Measurements from ENCODE around the gene ZC3H4. TPM values are rescaled to one million over a fixed set of nuclear protein-coding genes. Genes with fewer than 3 reads are reported as not detected.

ZC3H4 gene
- total RNA-seq (10 to 100 TPM in 1 of 2 donors, 1 to 10 TPM in 1; 7.7 to 11.8 TPM), polyA plus RNA-seq (1 to 10 TPM; 2.9 to 4.8 TPM)

DNA sequence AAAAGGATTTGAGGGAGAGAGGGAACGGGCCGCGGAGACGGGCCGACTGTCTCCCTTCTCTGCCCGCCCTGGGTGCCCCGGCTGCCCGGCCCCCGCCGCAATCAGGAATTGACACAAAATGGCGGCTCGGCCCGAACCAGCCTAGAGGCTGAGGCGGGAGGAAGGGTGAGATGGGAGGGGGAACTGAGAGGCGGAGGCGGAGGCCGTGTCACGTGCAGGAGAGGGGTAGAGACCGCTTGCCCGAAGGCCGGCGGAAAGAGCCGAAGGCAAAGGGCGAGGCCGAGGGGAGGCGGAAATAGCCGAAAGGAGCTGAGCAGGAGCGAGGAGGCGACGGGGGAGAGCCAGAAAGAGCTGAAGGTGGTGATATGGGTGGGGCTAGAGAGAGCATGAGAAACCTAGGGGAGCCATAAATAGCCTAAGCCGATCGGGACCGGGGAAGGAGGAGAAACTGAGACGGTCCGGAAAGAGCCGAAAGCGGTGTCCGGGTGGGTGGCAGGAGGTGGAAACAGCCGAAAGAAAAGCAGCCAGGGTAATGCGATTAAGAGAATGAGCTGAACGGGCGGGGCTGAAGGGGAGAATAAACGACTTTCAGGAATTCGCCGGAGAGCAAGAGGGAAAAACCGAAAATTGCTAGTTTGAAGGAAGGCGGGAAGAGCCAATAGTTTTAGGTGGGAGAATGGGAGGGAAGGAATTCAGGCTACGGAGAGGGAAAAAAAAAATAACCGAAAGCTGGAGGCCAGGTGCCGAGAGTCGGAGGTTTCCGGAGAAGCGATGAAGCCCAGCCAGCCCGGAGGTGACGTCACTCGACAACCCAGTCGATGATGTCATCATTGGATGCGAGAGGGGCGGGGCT, at the start of gene ZC3H4:
ZC3H4 (minus strand) TSS at position 780 of the 853 bp plus-strand sequence. CDS start 1,192 bp downstream, outside the sequence.
- Histone ChIP-seq H3K4me1 (ENCODE audit: control insufficient read depth in 4 of 4, insufficient read depth in 4 of 4, low read length in 3 of 4) (peaks cover 0 to 22% (median 8%) of the 10 kb centered on the region in 4 donors), H3K36me3 (ENCODE audit: control insufficient read depth in 4 of 4, insufficient read depth in 3 of 4, low read depth in 1 of 4, low read length in 3 of 4) (peaks cover 0 to 4% (median 2%) of the 10 kb centered on the region in 4 donors), H3K27ac (ENCODE audit: low read depth in 1 of 2, low read length in 2 of 2) (peak within 1 kb of the TSS; percentile 99), H3K27me3 (ENCODE audit: control insufficient read depth in 4 of 4, insufficient read depth in 4 of 4, low read length in 3 of 4) (no peaks in the 10 kb centered on the region), H3K9me3 (ENCODE audit: control insufficient read depth in 4 of 4, low read length in 3 of 4) (no peaks in the 10 kb centered on the region), H3K9ac (ENCODE audit: low read depth in 1 of 2, low read length in 2 of 2) (peak within 1 kb of the TSS; percentile 94 to 99), H3K4me3 (ENCODE audit: low read depth in 1 of 3, low read length in 3 of 3) (peak within 1 kb of the TSS; percentile 80 to 97 (median 89))
- WGBS: under 1% methylated on average over 59 of the region's 59 CpGs
- DNase-seq (ENCODE audit: low spot score): peak; percentile 97
- TF ChIP-seq SP1 (IDR thresholded peaks at IDR 0.05): peak; percentile 54
- TF ChIP-seq FOXA2 (IDR thresholded peaks at IDR 0.05): peak; percentile 6
- TF ChIP-seq RXRA (IDR thresholded peaks at IDR 0.05): peak in 1 of 2 donors; percentile 13
- peak; percentile 63 for TF ChIP-seq HNF4G (IDR thresholded peaks at IDR 0.05)
- TF ChIP-seq, protein P1, sequence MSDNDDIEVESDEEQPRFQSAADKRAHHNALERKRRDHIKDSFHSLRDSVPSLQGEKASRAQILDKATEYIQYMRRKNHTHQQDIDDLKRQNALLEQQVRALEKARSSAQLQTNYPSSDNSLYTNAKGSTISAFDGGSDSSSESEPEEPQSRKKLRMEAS (IDR thresholded peaks at IDR 0.05): peak; percentile 58
- no peak for TF ChIP-seq FOXA1 (IDR thresholded peaks at IDR 0.05)
- TF ChIP-seq YY1 (IDR thresholded peaks at IDR 0.05): peak; percentile 99
- TF ChIP-seq RAD21 (IDR thresholded peaks at IDR 0.05): no peak
- TF ChIP-seq, protein P2, sequence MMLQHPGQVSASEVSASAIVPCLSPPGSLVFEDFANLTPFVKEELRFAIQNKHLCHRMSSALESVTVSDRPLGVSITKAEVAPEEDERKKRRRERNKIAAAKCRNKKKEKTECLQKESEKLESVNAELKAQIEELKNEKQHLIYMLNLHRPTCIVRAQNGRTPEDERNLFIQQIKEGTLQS (IDR thresholded peaks at IDR 0.05): peak; percentile 67
- peak; percentile 80 to 91 for TF ChIP-seq JUND (IDR thresholded peaks at IDR 0.05)
- TF ChIP-seq, protein P3, sequence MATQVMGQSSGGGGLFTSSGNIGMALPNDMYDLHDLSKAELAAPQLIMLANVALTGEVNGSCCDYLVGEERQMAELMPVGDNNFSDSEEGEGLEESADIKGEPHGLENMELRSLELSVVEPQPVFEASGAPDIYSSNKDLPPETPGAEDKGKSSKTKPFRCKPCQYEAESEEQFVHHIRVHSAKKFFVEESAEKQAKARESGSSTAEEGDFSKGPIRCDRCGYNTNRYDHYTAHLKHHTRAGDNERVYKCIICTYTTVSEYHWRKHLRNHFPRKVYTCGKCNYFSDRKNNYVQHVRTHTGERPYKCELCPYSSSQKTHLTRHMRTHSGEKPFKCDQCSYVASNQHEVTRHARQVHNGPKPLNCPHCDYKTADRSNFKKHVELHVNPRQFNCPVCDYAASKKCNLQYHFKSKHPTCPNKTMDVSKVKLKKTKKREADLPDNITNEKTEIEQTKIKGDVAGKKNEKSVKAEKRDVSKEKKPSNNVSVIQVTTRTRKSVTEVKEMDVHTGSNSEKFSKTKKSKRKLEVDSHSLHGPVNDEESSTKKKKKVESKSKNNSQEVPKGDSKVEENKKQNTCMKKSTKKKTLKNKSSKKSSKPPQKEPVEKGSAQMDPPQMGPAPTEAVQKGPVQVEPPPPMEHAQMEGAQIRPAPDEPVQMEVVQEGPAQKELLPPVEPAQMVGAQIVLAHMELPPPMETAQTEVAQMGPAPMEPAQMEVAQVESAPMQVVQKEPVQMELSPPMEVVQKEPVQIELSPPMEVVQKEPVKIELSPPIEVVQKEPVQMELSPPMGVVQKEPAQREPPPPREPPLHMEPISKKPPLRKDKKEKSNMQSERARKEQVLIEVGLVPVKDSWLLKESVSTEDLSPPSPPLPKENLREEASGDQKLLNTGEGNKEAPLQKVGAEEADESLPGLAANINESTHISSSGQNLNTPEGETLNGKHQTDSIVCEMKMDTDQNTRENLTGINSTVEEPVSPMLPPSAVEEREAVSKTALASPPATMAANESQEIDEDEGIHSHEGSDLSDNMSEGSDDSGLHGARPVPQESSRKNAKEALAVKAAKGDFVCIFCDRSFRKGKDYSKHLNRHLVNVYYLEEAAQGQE (IDR thresholded peaks at IDR 0.05): peak; percentile 77
- TF ChIP-seq HNF4A (conservative IDR thresholded peaks at IDR 0.05): peak in 1 of 2 donors; percentile 24
- peak; percentile 62 for TF ChIP-seq TAF1 (conservative IDR thresholded peaks at IDR 0.05)
- TF ChIP-seq, protein P4, sequence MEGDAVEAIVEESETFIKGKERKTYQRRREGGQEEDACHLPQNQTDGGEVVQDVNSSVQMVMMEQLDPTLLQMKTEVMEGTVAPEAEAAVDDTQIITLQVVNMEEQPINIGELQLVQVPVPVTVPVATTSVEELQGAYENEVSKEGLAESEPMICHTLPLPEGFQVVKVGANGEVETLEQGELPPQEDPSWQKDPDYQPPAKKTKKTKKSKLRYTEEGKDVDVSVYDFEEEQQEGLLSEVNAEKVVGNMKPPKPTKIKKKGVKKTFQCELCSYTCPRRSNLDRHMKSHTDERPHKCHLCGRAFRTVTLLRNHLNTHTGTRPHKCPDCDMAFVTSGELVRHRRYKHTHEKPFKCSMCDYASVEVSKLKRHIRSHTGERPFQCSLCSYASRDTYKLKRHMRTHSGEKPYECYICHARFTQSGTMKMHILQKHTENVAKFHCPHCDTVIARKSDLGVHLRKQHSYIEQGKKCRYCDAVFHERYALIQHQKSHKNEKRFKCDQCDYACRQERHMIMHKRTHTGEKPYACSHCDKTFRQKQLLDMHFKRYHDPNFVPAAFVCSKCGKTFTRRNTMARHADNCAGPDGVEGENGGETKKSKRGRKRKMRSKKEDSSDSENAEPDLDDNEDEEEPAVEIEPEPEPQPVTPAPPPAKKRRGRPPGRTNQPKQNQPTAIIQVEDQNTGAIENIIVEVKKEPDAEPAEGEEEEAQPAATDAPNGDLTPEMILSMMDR (IDR thresholded peaks at IDR 0.05; ENCODE audit: low read depth, low read length, missing input control): no peak
- TF ChIP-seq GABPA (IDR thresholded peaks at IDR 0.05 in 1 of 2, conservative IDR thresholded peaks at IDR 0.05 in 1 of 2): peak; percentile 76 to 86
- TF ChIP-seq NR2F2 (IDR thresholded peaks at IDR 0.05): peak; percentile 25
- TF ChIP-seq, protein P5, sequence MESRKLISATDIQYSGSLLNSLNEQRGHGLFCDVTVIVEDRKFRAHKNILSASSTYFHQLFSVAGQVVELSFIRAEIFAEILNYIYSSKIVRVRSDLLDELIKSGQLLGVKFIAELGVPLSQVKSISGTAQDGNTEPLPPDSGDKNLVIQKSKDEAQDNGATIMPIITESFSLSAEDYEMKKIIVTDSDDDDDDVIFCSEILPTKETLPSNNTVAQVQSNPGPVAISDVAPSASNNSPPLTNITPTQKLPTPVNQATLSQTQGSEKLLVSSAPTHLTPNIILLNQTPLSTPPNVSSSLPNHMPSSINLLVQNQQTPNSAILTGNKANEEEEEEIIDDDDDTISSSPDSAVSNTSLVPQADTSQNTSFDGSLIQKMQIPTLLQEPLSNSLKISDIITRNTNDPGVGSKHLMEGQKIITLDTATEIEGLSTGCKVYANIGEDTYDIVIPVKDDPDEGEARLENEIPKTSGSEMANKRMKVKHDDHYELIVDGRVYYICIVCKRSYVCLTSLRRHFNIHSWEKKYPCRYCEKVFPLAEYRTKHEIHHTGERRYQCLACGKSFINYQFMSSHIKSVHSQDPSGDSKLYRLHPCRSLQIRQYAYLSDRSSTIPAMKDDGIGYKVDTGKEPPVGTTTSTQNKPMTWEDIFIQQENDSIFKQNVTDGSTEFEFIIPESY (IDR thresholded peaks at IDR 0.05): peak; percentile 85
- peak; percentile 70 to 87 for TF ChIP-seq EGR1 (IDR thresholded peaks at IDR 0.05; ENCODE audit: low read depth in 2 of 2)

All from liver (tissue), 9 donors.